HepG2 (cell line): Measurements from ENCODE around the gene EZH2.

ENCODE experiments used
- ARID2 ChIP-seq: sonication (generic); formaldehyde crosslinking; IDR thresholded peaks from 2 replicates; pipeline ENCODE4 v1.8.1; 2022; ENCODE audit warnings: mild to moderate bottlenecking, missing genetic modification reagents, borderline replicate concordance
- FOXA3 ChIP-seq: IDR thresholded peaks from 2 replicates; pipeline ENCODE4 v1.6.1; 2016; ENCODE audit warnings: missing genetic modification reagents, missing compliant biosample characterization
- HMG20B ChIP-seq: conservative IDR thresholded peaks from 2 replicates; pipeline ENCODE4 v1.6.1; 2016; ENCODE audit warnings: missing genetic modification reagents, missing compliant biosample characterization
- HNRNPL ChIP-seq: fragments of 200-400 bp; formaldehyde crosslinking; IDR thresholded peaks from 2 replicates; pipeline ENCODE4 v1.6.1; 2017; ENCODE audit warnings: mild to moderate bottlenecking, low read depth, low read length
- JUND ChIP-seq: sonication (generic); formaldehyde crosslinking; IDR thresholded peaks from 2 replicates; pipeline ENCODE4 v1.8.0; 2022; ENCODE audit warnings: mild to moderate bottlenecking, missing genetic modification reagents
- MAFK ChIP-seq, 2 experiments: IDR thresholded peaks in 1 of 2; conservative IDR thresholded peaks in 1 of 2; 2 replicates each; pipeline ENCODE4 v1.6.1; 2011; ENCODE audit warnings: improper control_type of control experiment in 2 of 2, low read length in 2 of 2
- MYC ChIP-seq: sonication (generic); formaldehyde crosslinking; IDR thresholded peaks from 2 replicates; pipeline ENCODE4 v1.9.0; 2021; ENCODE audit warnings: missing genetic modification reagents, borderline replicate concordance
- POLR2A ChIP-seq, 2 experiments: IDR thresholded peaks; 2 replicates each; pipeline ENCODE4 v1.6.1; 2011; ENCODE audit warnings: low read depth in 2 of 2, low read length in 2 of 2, mild to moderate bottlenecking in 1 of 2, moderate library complexity in 1 of 2; ENCODE audit not compliant: insufficient read depth in 1 of 2
- STAT5B ChIP-seq: sonication (generic); formaldehyde crosslinking; IDR thresholded peaks from 2 replicates; pipeline ENCODE4 v1.4.0; 2020; ENCODE audit warnings: missing genetic modification reagents
- TBX3 ChIP-seq: fragments of 450-650 bp; IDR thresholded peaks from 2 replicates; pipeline ENCODE4 v1.6.1; 2017; ENCODE audit warnings: antibody characterized with exemption, mild to moderate bottlenecking, inconsistent platforms, borderline replicate concordance
- ZNF296 ChIP-seq: sonication (generic); formaldehyde crosslinking; conservative IDR thresholded peaks from 2 replicates; pipeline ENCODE4 v1.5.0; 2020; ENCODE audit warnings: mild to moderate bottlenecking, missing genetic modification reagents
- TF ChIP-seq, protein P1 (sequence below), 2 experiments: sonication (generic) in 1 of 2; formaldehyde crosslinking in 1 of 2; IDR thresholded peaks; 2 replicates each; pipeline versions ENCODE4 v1.4.0 to v1.6.1; 2018 to 2020; ENCODE audit warnings: missing genetic modification reagents in 2 of 2, borderline replicate concordance in 1 of 2, low read depth in 1 of 2, mild to moderate bottlenecking in 1 of 2, missing biosample characterization in 1 of 2
- TF ChIP-seq, protein P2 (sequence below): sonication (generic); formaldehyde crosslinking; IDR thresholded peaks from 2 replicates; pipeline ENCODE4 v1.5.0; 2020; ENCODE audit warnings: mild to moderate bottlenecking, missing genetic modification reagents, moderate library complexity

DNA sequence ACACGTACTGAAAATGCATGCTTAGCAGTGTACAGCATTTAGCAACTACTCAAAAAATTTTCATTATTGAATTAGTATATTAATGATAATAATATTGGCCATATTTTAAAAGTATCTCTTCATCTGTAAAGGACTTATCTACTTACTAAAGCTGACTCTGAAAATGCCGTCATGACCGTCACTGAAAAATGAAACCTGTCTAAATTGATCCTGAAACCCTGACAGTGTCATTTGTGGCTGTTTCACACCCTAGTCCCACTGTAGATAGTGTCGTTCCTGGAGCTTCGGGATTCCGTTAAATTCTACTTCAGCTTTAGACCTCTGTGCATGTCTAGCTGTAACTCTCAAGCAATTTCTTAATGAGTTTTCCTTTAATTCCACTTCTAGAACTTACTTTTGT, 35.8 kb upstream of the EZH2 start:
- TF ChIP-seq, protein P1, sequence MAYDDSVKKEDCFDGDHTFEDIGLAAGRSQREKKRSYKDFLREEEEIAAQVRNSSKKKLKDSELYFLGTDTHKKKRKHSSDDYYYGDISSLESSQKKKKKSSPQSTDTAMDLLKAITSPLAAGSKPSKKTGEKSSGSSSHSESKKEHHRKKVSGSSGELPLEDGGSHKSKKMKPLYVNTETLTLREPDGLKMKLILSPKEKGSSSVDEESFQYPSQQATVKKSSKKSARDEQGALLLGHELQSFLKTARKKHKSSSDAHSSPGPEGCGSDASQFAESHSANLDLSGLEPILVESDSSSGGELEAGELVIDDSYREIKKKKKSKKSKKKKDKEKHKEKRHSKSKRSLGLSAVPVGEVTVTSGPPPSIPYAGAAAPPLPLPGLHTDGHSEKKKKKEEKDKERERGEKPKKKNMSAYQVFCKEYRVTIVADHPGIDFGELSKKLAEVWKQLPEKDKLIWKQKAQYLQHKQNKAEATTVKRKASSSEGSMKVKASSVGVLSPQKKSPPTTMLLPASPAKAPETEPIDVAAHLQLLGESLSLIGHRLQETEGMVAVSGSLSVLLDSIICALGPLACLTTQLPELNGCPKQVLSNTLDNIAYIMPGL (CRISPR knock-in tag; IDR thresholded peaks at IDR 0.05; ENCODE audit: borderline replicate concordance in 1 of 2, low read depth in 1 of 2): no peak
- TF ChIP-seq HNRNPL (no peak), ARID2 (CRISPR knock-in tag) (no peak), MYC (CRISPR knock-in tag) (no peak), FOXA3 (CRISPR knock-in tag) (no peak), MAFK (conservative IDR thresholded peaks at IDR 0.05 in 1 of 2, IDR thresholded peaks at IDR 0.05 in 1 of 2; ENCODE audit: low read length in 2 of 2) (no peak), POLR2A (IDR thresholded peaks at IDR 0.05; ENCODE audit: insufficient read depth in 1 of 2, low read depth in 2 of 2, low read length in 2 of 2) (no peak), STAT5B (CRISPR knock-in tag) (no peak), TBX3 (no peak), ZNF296 (no peak), HMG20B (CRISPR knock-in tag) (no peak), JUND (CRISPR knock-in tag) (no peak)
- TF ChIP-seq, protein P2, sequence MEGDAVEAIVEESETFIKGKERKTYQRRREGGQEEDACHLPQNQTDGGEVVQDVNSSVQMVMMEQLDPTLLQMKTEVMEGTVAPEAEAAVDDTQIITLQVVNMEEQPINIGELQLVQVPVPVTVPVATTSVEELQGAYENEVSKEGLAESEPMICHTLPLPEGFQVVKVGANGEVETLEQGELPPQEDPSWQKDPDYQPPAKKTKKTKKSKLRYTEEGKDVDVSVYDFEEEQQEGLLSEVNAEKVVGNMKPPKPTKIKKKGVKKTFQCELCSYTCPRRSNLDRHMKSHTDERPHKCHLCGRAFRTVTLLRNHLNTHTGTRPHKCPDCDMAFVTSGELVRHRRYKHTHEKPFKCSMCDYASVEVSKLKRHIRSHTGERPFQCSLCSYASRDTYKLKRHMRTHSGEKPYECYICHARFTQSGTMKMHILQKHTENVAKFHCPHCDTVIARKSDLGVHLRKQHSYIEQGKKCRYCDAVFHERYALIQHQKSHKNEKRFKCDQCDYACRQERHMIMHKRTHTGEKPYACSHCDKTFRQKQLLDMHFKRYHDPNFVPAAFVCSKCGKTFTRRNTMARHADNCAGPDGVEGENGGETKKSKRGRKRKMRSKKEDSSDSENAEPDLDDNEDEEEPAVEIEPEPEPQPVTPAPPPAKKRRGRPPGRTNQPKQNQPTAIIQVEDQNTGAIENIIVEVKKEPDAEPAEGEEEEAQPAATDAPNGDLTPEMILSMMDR (CRISPR knock-in tag): no peak
